ENCODE data around the gene WBP1L. TPM values are rescaled to one million over a fixed set of nuclear protein-coding genes. Genes with fewer than 3 reads are reported as not detected.

The WBP1L gene
- total and polyA plus RNA-seq, 2 of the 13 experiments (the other 11 are each of a cell fraction or from before 2014, with no cell fraction given): 8.3 to 12.3 TPM

DNA sequence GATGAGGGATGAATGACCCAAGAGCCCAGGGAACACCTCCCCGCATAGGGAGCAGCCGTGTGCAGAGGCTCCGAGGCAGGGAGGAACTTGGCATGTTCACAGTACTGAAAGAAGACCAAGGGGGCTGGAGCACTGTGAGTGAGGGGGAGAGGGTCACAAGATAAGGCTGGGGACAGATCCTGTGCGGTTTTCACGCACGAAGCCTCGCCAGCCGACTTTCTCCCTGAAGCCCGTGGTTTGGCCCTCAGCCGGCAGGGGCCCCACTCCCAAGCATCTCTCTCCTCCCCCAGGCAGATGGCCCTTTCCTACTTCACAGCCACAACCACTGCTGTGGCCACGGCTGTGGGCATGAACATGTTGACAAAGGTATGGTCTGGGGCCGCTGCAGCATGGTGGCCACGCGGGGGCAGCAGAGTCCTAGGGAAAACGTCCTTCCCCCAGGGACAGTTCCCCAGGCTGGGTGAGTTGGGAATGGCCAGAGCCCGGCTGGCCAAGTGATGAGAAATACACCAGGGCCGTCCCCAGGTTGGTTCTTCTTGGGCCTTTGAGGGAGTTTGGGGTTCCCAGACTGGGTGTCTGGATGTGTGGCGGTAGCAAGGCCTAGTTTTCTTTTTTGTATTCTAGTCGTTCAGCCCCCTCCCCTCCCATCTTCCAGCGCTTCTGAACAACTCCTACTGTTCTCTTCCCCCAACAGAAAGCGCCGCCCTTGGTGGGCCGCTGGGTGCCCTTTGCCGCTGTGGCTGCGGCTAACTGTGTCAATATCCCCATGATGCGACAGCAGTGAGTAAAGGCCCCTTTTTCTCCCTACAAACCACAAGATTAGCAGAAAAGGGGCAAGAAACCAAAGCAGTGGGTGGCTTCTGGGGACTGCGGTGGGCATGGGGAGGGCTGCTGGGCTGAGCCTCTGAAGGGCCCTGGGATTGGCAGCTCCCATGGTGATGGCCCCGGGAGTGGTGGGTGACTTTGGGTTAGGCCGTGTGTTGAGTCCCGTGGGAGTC lies 14.4 kb upstream of the WBP1L start (continued):
- TF ChIP-seq, protein P1, sequence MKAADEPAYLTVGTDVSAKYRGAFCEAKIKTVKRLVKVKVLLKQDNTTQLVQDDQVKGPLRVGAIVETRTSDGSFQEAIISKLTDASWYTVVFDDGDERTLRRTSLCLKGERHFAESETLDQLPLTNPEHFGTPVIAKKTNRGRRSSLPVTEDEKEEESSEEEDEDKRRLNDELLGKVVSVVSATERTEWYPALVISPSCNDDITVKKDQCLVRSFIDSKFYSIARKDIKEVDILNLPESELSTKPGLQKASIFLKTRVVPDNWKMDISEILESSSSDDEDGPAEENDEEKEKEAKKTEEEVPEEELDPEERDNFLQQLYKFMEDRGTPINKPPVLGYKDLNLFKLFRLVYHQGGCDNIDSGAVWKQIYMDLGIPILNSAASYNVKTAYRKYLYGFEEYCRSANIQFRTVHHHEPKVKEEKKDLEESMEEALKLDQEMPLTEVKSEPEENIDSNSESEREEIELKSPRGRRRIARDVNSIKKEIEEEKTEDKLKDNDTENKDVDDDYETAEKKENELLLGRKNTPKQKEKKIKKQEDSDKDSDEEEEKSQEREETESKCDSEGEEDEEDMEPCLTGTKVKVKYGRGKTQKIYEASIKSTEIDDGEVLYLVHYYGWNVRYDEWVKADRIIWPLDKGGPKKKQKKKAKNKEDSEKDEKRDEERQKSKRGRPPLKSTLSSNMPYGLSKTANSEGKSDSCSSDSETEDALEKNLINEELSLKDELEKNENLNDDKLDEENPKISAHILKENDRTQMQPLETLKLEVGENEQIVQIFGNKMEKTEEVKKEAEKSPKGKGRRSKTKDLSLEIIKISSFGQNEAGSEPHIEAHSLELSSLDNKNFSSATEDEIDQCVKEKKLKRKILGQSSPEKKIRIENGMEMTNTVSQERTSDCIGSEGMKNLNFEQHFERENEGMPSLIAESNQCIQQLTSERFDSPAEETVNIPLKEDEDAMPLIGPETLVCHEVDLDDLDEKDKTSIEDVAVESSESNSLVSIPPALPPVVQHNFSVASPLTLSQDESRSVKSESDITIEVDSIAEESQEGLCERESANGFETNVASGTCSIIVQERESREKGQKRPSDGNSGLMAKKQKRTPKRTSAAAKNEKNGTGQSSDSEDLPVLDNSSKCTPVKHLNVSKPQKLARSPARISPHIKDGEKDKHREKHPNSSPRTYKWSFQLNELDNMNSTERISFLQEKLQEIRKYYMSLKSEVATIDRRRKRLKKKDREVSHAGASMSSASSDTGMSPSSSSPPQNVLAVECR (CRISPR knock-in tag; IDR thresholded peaks at IDR 0.05; ENCODE audit: borderline replicate concordance): peak; percentile 19; the same call in 1 of the 2 replicates
- TF ChIP-seq SMARCE1 (IDR thresholded peaks at IDR 0.05; ENCODE audit: borderline replicate concordance): no peak
- TF ChIP-seq KLF11 (CRISPR knock-in tag; IDR thresholded peaks at IDR 0.05): no peak
- peak; percentile 85 for TF ChIP-seq FOXO1 (CRISPR knock-in tag; IDR thresholded peaks at IDR 0.05)
- no peak for TF ChIP-seq PLRG1 (conservative IDR thresholded peaks at IDR 0.05)
- TF ChIP-seq, protein P2, sequence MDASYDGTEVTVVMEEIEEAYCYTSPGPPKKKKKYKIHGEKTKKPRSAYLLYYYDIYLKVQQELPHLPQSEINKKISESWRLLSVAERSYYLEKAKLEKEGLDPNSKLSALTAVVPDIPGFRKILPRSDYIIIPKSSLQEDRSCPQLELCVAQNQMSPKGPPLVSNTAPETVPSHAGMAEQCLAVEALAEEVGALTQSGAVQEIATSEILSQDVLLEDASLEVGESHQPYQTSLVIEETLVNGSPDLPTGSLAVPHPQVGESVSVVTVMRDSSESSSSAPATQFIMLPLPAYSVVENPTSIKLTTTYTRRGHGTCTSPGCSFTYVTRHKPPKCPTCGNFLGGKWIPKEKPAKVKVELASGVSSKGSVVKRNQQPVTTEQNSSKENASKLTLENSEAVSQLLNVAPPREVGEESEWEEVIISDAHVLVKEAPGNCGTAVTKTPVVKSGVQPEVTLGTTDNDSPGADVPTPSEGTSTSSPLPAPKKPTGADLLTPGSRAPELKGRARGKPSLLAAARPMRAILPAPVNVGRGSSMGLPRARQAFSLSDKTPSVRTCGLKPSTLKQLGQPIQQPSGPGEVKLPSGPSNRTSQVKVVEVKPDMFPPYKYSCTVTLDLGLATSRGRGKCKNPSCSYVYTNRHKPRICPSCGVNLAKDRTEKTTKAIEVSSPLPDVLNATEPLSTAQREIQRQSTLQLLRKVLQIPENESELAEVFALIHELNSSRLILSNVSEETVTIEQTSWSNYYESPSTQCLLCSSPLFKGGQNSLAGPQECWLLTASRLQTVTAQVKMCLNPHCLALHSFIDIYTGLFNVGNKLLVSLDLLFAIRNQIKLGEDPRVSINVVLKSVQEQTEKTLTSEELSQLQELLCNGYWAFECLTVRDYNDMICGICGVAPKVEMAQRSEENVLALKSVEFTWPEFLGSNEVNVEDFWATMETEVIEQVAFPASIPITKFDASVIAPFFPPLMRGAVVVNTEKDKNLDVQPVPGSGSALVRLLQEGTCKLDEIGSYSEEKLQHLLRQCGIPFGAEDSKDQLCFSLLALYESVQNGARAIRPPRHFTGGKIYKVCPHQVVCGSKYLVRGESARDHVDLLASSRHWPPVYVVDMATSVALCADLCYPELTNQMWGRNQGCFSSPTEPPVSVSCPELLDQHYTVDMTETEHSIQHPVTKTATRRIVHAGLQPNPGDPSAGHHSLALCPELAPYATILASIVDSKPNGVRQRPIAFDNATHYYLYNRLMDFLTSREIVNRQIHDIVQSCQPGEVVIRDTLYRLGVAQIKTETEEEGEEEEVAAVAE (CRISPR knock-in tag; IDR thresholded peaks at IDR 0.05; ENCODE audit: borderline replicate concordance): no peak
- TF ChIP-seq HNRNPH1 (optimal IDR thresholded peaks at IDR 0.05; ENCODE audit: low read depth, low read length): no peak
- TF ChIP-seq, protein P3, sequence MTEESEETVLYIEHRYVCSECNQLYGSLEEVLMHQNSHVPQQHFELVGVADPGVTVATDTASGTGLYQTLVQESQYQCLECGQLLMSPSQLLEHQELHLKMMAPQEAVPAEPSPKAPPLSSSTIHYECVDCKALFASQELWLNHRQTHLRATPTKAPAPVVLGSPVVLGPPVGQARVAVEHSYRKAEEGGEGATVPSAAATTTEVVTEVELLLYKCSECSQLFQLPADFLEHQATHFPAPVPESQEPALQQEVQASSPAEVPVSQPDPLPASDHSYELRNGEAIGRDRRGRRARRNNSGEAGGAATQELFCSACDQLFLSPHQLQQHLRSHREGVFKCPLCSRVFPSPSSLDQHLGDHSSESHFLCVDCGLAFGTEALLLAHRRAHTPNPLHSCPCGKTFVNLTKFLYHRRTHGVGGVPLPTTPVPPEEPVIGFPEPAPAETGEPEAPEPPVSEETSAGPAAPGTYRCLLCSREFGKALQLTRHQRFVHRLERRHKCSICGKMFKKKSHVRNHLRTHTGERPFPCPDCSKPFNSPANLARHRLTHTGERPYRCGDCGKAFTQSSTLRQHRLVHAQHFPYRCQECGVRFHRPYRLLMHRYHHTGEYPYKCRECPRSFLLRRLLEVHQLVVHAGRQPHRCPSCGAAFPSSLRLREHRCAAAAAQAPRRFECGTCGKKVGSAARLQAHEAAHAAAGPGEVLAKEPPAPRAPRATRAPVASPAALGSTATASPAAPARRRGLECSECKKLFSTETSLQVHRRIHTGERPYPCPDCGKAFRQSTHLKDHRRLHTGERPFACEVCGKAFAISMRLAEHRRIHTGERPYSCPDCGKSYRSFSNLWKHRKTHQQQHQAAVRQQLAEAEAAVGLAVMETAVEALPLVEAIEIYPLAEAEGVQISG (CRISPR knock-in tag; IDR thresholded peaks at IDR 0.05): no peak; the same call in 1 of the 2 replicates
- TF ChIP-seq IRF2 (CRISPR knock-in tag; IDR thresholded peaks at IDR 0.05): peak; percentile 48; the same call in 1 of the 2 replicates
- 0 out of 2 replicates have a peak, but pooled peaks have one; percentile 23 for TF ChIP-seq ZNF263 (CRISPR knock-in tag; IDR thresholded peaks at IDR 0.05)
- TF ChIP-seq ZNF660 (CRISPR knock-in tag; IDR thresholded peaks at IDR 0.05; ENCODE audit: borderline replicate concordance, low read depth): no peak
- TF ChIP-seq, protein P4, sequence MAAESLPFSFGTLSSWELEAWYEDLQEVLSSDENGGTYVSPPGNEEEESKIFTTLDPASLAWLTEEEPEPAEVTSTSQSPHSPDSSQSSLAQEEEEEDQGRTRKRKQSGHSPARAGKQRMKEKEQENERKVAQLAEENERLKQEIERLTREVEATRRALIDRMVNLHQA (CRISPR knock-in tag; IDR thresholded peaks at IDR 0.05): no peak
- TF ChIP-seq ZNF337 (CRISPR knock-in tag; IDR thresholded peaks at IDR 0.05; ENCODE audit: borderline replicate concordance, low read depth): no peak
- TF ChIP-seq, protein P5, sequence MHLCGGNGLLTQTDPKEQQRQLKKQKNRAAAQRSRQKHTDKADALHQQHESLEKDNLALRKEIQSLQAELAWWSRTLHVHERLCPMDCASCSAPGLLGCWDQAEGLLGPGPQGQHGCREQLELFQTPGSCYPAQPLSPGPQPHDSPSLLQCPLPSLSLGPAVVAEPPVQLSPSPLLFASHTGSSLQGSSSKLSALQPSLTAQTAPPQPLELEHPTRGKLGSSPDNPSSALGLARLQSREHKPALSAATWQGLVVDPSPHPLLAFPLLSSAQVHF (CRISPR knock-in tag; IDR thresholded peaks at IDR 0.05): no peak
- peak; percentile 32; the same call in 1 of the 2 replicates for TF ChIP-seq GATAD2A (CRISPR knock-in tag; IDR thresholded peaks at IDR 0.05)
- no peak for TF ChIP-seq ZNF10 (CRISPR knock-in tag; IDR thresholded peaks at IDR 0.05; ENCODE audit: borderline replicate concordance, low read depth)
